NCI-H446 treated with DMSO at 0.1 percent for 48 hours (cell line): ENCODE results near the gene AKIRIN1.
A peak's percentile ranks its signal among the peaks of the same experiment; 100 is the strongest.
"Not testable (repeated sequence)": the region's sequence is repeated elsewhere in the genome, so short reads cannot be mapped to it uniquely, and the experiment has no call there.

ENCODE experiments used
- DNase-seq: peaks from one replicate; lab custom pipeline; 2025; lab: John Stamatoyannopoulos, UW

The AKIRIN1 gene

DNA sequence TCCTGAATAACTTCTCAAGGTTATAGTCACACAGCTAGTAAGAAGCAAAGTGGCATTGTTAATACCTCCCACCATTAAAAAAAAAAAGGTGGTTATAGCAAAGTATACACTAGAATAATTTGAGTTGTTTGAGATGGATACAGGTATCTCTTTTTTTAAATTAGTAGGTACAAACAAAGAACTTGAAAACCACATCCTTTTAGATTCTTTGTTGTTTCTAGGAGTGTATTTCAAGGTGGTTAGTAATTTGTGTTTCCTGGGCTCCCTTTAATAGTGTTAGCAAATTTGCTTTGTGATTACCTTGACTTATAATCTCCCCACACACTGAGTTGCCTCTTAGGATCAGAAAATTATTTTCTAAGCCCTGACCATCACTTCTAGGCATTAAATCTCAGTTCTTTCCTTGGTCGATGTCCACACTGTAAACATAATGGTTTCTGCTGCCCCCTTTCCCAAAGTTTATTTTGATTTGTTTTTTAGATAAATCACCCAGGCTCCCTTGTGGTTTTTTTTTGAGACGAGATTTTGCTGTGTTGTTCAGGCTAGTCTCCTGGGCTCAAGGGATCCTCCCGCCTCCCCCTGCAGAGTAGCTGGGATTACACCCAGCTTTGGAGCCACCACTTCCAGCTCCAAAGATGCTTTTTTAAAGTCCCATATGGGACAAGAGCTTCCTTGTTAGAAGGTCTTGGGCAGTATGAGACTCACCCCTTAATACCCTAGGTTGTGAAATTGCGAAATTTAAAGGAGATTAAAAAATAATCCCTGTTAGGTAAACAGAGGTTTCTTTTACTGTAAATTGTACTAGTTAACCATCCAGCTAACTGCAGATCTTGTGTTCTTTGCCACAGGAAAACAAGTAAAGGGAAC, 6.2 kb downstream of the AKIRIN1 start:
- no peak for DNase-seq

DNA sequence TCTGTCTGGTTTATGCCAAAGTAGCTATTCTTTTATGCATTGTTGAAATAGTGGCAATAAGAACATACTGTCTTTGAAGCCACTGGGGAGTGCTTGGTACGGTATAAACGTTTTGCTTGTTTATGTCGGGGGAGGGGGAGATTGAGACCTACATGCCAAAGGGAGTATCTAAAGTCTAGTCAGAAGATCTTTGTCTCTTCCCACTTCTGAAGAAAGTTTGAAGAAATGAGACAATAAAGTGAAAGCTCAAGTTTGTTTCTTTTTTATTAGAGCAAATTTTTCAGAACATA, 6.8 kb downstream of the AKIRIN1 start:
- DNase-seq, result no peak

DNA sequence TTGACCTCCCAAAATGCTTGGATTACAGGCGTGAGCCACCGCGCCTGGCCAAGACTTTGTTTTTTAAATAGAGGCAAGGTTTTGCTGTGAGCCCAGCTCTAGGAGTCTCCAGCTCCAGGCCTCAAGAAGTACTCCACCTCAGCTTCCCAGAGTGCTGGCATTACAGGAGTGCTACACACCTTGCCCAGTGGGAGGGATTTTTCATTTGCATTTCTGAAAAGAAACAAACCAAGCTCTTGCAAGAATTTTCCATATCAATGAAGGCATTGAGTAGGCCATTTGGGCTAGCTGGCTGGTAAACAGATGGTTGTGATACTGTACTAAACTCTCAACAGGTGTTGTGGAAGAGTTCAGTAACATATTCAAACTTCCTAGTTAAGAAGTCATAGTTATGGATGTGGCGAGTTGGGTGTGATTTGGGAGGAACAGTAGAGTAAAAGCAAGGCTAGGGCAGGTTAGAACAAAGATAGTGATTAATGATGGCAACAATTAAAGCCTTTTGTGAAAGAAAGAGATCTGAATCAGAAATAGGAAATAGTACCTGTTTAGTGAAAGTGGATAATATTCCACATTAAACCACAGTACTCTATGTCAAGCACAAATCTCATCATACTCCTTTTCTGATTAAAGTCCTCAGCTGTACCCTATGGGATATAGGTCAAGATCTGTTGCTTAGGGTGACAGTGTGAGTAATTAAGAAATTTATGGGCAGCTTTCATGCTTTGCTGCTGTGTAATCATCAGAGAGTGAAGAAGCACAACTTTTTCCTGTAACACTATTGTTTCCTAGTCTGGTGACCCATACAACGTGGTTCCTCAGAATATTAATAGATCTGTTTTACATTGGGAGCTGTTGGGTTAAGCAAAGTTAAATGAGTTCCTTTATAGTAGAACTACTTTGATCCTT, 10.7 kb downstream of the AKIRIN1 start:
- DNase-seq, result no peak

DNA sequence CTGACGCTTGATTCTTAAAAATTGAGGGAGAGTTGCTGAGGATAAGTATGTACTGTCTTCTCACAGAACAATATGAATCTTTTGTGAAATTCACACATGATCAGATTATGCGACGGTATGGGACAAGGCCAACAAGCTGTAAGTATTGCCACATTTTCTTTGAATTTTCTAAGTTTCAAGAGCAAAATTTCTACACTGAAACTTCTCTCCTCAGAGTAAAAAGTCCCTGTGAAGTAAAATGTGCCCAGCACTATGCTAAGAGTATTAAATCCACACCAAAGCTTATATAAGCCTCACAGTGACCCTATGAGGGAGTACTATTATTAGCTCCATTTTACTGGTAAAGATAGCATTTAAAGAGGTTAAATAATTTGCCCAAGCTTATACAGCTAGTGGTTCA, 12.2 kb downstream of the AKIRIN1 start:
- DNase-seq, result no peak

DNA sequence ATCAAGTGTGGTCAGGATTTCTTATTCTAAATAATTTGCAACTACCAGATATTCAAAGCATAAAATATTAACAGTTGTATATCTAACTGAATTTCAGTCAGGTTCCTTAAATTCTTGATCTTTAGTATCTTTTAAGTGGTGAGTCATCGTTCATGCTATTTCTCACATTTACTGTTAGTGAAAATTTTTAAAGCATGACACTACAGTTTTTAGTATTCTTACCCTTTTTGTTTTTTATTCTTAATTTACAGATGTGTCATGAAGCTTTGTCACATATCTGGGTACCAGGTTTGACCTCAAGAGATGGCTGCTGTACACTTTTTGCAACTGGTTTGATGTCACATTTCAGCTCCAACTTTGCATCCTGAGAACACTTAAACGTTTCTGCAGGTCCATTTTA, 12.7 kb downstream of the AKIRIN1 start:
- no peak for DNase-seq

DNA sequence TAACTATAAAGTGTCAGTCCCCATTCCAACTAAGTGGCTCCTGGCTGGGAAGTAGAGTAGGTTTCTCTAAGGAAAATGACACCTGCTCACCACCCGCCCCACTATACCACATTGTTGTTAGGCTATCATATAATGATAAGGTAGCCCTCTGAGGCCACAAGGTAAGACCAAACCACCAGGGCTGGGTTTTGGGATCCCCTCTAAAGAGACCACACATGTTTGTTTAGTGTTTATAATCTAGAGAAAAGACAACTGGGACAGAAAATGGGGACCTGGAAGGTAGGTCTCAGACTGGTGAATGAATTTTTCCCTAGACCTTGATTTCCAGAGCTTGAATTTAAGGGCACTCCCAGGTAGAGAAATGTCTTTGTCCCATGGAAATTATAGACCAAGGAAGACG, 15.2 kb downstream of the AKIRIN1 start:
- DNase-seq, result no peak

DNA sequence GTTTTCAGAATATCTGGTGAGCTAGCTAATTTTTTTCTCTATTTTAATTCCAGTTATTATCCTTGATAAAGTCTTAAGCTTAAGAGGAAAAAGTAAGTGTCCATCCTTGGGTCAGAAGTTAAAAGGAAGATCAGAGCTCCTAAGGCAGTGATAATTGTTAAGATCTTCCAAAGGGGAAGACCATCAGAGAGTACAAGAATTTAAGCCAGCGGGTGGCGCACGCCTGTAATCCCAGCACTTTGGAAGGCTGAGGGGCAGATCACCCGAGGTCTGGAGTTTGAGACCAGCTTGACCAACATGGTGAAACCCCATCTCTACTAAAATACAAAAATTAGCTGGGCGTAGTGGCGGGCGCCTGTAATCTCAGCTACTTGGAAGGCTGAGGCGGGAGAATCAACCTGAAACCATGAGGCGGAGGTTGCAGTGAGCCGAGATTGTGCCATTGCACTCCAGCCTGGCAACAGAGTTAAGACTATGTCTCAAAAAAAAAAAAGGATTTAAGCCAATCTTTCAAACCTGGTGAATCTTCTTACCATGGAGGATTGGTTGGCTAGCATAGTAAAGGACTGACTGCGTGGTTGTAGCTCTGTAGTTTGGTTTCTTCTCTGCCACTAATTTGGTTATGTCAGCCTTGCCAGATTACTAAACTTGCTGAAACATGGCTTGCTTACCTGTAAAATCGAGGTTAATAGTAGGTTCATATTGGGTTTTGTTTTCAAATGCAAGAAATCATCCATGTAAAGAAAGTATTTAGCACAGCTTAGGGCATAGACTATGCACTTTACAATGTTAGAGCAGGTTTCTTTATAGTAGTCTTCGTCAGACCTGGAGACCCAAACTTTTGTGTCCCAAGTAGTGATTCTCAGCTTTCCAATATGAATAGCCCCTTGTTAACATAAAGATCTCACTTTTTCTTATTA, 15.9 kb downstream of the AKIRIN1 start:
- DNase-seq, result no peak

DNA sequence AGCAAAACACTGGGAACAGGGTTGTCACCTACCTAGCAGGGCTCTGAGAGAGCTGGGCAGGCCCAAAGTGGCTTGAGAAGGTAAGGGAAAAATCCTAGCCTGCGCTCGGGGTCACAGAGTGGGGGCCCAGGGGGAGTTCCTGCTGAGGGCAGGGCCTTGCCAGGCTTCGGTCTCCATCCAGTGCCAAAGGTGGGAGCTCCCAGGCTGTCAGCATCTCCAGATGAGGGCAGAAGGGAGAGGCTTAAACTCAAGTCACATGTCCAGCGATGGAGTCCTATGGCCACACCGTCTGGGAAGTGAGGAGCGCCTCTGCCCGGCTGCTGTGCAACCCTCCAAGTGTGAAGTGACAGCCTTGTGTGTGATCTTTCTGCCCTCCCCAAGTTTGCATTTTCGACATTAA, 23.9 kb downstream of the AKIRIN1 start:
- not testable (repeated sequence) for DNase-seq

DNA sequence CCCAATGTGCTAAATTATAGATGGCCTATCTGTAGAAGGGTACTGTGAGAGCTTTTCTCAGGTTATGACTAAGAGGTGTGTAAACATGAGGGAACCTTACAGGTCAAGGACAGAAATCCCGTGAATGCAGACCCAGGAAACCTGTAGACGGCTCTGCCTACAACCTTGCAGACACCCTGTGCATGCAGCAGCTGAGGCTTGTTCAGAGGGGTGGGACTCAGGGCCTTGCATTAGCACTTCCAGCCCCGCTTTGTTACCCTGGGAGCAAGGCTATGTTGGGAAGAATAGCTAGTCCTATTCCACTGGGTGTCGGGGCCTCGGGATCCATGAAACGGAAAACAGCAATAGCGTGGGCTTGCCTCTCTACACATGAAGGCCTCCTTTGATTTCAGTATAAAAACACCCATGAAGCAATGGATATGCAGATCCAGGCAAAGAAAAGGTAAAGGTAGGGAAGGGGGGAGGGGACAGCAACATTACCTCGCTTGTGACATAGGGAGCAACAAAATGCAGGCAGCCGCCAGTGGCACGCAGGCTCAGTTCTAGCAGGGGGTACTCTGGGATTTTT, 25.6 kb downstream of the AKIRIN1 start:
- no peak for DNase-seq

DNA sequence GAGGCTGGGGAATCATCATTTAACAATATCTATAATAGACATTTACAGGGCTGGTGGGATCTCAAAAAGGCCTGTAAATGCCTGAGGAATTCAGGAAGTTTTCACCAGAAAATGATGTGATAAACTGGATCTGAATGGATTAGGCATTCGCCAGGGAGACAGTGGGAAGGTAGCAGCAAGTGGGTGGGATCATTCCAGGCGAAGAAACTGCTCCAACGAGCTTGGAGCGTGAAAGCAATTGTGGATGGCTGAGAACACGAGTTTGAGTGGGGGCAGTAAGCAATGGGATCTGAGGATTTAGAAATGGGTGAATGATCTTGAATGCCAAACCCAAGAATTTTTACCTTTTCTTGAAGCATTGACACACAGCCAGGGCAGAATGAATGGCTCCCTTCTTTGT, 26.2 kb downstream of the AKIRIN1 start:
- DNase-seq, result no peak

DNA sequence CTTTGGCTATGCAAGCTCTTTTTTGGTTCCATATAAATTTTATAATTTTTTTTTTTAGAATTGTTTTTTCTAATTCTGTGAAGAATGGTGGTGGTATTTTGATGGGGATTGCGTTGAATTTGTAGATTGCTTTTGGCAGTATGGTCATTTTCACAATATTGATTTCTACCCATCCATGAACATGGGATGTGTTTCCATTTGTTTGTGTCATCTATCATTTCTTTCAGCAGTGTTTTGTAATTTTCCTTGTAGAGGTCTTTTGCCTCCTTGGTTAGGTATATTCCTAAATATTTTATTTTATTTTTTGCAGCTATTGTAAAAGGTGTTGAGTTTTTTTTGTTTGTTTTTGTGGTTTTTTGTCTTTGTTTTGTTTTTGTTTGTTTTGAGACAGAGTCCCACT, 29.4 kb downstream of the AKIRIN1 start:
- not testable (repeated sequence) for DNase-seq

DNA sequence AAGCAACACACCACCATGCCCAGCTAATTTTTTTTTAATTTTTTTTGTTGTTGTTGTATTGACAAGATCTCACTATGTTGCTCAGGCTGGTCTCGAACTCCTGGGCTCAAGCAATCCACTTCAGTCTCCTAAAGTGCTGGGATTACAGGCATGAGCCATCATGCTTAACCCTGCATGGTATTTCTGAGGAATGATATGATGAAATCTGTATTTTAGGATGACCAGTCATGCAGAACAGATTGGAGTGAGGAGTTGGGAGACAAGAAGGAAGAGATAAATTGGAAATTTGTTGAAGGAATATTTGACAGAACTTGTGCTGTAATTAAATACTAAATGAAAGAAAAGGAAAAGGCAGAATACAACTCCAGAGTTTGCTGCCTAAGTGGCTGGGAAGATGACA, 30.4 kb downstream of the AKIRIN1 start:
- no peak for DNase-seq

DNA sequence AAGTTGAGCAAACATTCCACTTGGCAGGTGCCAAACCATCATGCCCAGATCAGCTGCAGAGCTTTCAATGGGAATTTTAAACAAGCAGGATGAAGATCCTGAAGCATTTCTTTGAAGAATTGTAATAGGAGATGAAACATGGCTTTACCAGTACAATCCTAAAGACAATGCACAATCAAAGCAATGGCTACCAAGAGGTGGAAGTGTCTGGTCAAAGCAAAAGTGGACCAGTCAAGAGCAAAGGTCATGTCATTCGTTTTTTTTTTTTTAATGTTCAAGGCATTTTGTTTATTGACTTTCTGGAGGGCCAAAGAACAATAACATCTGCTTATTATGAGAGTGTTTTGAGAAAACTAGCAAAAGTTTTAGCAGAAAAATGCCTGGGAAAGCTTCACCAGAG, 32.1 kb downstream of the AKIRIN1 start:
- no peak for DNase-seq

DNA sequence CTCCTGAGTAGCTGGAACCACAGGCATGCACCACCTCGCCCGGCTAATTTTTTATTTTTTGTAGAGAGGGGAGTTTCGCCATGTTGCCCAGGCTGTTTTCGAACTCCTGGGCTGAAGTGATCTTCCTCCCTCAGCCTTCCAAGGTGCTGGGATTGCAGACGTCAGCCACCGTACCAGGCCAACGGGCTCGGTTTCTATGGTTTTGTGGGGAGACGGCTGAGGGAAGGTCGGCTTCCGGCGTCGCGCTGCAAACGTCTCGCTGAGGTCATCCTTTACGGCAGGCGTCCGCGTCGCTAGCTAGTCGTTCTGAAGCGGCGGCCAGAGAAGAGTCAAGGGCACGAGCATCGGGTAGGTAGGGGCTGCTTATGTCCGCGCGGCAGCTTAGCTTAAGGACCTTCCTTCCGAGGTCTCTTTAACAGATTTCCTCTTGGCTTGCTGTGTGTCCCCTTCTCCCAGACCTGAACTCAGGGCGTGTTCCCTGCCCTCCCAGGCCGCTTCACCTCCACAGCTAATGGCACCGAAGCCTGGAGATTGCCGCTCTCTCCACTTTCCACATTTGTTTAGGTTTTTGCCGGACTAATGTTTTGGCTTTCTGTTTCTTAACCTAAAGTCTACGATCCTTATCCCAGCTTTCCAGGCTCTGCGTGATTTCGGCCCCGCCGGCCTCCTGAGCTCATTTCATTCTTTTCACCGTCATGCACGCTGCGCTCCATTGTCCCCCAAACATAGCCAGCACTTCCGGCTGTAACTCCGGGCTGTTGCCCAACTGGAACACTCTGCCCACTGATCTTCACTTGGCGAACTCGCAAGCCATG, 35.2 kb downstream of the AKIRIN1 start, which contains the start of gene NDUFS5:
Gene NDUFS5 (plus strand): TSS at position 300 of the 815 bp plus-strand sequence. CDS start 2,375 bp downstream, outside the sequence.
- peak; percentile 92 for DNase-seq

DNA sequence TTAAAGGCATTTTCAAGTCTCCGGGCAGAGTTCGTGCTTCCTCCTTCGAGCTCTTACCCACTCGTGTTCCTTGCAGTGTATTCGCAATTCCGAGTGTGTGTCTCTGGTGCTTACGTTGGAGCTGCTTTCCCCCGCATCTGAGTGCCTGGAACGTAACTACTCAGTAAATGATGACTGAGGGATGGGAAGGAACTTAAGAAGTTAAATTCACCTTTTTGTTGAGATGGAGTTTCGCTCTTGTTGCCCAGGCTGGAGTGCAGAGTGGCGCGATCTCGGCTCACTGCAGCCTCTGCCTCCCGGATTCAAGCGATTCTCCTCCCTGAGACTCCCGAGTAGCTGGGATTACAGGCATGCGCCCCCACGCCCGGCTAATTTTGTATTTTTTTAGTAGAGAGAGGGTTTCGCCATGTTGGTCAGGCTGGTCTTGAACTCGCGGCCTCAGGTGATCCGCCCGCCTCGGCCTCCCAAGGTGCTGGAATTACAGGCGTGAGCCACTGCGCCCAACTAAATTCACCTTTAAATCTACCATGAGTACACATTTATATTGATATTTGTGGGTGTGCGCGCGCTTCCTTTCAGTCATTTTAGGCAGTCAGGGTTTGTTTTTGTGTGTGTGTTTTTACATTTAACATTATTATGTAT, 35.9 kb downstream of the AKIRIN1 start:
- DNase-seq, result no peak

DNA sequence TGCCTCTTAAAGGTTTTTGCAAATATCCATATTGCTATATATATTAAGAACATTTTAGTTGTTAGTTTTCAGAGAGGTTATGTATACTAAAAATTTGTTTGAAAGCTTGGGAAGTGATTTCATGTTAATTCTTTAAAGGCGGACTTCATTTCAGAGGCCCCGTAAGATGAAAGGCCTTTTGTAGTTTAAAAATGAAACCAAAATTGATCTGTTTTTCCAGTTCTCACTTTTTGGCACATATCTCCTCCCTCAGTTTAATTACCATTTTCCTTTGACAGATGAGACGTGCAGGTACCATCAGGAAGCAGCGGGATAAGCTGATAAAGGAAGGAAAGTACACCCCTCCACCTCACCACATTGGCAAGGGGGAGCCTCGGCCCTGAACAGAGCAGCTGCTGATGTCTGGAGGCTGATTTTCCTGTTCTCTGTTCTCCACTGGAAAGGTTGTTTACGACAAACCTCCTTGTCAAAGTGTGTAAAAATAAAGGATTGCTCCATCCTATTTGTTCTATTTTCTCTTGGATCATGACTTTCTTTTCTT, 43.1 kb downstream of the AKIRIN1 start:
- DNase-seq, result no peak

DNA sequence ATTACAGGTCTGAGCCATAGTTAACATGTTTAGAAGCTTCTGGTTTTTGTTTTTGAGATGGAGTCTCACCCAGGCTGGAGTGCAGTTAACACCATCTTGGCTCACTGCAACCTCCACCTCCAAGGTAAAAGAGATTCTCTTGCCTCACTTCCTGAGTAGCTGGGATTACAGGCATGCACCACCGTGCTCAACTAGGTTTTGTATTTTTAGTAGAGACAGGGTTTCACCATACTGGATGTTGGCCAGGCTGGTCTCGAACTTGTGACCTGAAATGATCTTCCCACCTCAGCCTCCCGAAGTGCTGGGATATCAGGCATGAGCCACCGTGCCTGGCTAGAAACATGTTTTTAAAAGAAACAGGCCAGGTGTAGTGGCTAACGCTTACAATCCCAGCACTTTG, 45.6 kb downstream of the AKIRIN1 start:
- DNase-seq, result no peak

DNA sequence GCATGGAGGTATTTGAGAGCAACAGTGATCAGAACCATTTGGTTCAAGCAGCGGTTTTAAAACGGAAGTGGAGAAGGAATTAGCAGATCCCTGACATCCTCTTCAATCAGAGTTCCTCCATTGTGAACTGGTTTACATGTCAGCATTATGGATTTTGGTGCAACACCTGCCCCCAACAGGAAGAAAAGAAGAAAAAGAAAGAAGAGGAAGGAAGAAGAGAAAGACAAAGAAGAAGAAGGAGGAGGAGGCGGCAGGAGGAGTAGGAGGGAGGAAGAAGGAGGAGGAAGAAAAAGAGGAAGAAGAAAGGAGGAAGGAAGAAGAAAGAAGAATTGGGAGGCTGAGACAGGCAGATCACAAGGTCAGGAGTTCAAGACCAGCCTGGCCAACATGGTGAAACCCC, 52.4 kb downstream of the AKIRIN1 start:
- no peak for DNase-seq

DNA sequence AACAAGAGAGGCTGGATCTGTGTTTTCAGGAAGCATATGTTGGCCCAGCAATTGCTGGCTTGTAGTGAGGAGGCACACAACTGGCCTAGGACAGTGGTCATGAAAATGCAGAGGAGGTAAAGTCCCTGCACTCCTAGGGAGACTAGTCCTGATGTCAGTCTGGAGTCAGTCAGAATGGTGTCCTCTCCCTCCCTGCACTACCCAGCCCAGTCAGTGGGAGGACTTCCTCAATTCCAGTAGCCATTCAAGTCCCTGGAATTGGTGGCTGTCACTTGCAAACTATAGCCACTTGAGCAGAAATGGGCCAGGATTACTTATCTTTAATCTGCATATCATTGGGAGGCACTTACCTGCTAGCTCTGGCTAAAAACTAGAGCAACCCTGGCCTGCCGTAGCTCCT, 53.7 kb downstream of the AKIRIN1 start:
- DNase-seq, result no peak

DNA sequence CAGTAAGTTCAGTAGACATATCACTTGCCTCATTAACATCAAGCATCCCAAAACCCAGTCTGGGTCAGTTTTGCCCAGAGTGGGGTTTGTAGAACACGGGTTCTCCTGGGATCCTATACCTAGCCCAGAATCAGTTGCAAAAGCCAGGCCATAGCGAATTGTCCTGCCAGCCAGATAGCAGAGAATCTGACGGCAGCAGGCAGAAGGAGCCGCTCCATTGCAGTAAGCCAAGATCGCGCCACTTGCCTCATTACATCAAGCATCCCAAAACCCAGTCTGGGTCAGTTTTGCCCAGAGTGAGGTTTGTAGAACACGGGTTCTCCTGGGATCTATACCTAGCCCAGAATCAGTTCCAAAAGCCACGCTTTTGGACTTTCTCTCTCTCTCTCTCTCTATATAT, 54.2 kb downstream of the AKIRIN1 start:
- no peak for DNase-seq
